RWPE1 (cell line): ENCODE results near the gene CCDC7.

ENCODE experiments used
- CTCF ChIA-PET: fragments of 350-600 bp; sonication (Branson Sonifier 250); formaldehyde crosslinking; extraction: SDS; loops from one replicate; lab custom pipeline; 2021; lab: Yijun Ruan, JAX
- POLR2A ChIA-PET: fragments of 400-600 bp; formaldehyde crosslinking; extraction: SDS; loops from one replicate; lab custom pipeline; 2020; ENCODE audit warnings: antibody characterized with exemption; ENCODE audit not compliant: low non-redundant PET; lab: Yijun Ruan, JAX
- DNase-seq: peaks from one replicate; pipeline ENCODE4 v3.0.0; 2012; ENCODE audit warnings: low spot score
- H3K27ac ChIP-seq: fragments of 450-650 bp; 2 replicates; pipeline ENCODE4 v1.5.1; 2017
- CTCF ChIP-seq: fragments of 450-650 bp; conservative IDR thresholded peaks from 2 replicates; pipeline ENCODE4 v1.5.1; 2017; ENCODE audit warnings: low read depth, mild to moderate bottlenecking

CCDC7 gene

GRCh38 chr10:32437334-32437733 lies 8.6 kb upstream of the CCDC7 start:
- CTCF ChIA-PET, result no interaction called here
- POLR2A ChIA-PET, result interaction anchor here (0.8 kb wide), 1 partner anchor 8 kb away, joined by 3 read pairs; the partner anchor contains the start of gene CCDC7

GRCh38 chr10:32445036-32445435 lies 904 bp upstream of the CCDC7 start:
- POLR2A ChIA-PET, result interaction anchor here (0.9 kb wide), 1 partner anchor 8 kb away, joined by 3 read pairs; no protein-coding TSS in a partner anchor
- CTCF ChIA-PET, result no interaction called here
- no peak for TF ChIP-seq CTCF
- H3K27ac ChIP-seq, result no peak overlapping the region
- no peak for DNase-seq

More at GRCh38 chr10:32437334-32437733, 8.6 kb upstream of the CCDC7 start:
- H3K27ac ChIP-seq, result no peak overlapping the region
- DNase-seq, result no peak
- TF ChIP-seq CTCF, result no peak

GRCh38 chr10:32446536-32447406 lies 831 bp downstream of the CCDC7 start:
- POLR2A ChIA-PET, result interaction anchor here (0.8 kb wide), 1 partner anchor 68 kb away, joined by 3 read pairs; no protein-coding TSS in a partner anchor
- no peak for DNase-seq

GRCh38 chr10:32454148-32454547 lies 8.2 kb downstream of the CCDC7 start:
- ChIA-PET POLR2A (no interaction called here), CTCF (no interaction called here)
- TF ChIP-seq CTCF, result no peak
- DNase-seq, result no peak
- no peak overlapping the region for H3K27ac ChIP-seq

More at GRCh38 chr10:32446536-32447406, 831 bp downstream of the CCDC7 start:
- CTCF ChIA-PET, result no interaction called here
- TF ChIP-seq CTCF, result no peak
- H3K27ac ChIP-seq, result peak overlapping the region; percentile 99

GRCh38 chr10:32459051-32459698 lies 13.2 kb downstream of the CCDC7 start:
- no peak for TF ChIP-seq CTCF
- POLR2A ChIA-PET, result no interaction called here
- DNase-seq, result no peak
- CTCF ChIA-PET, result no interaction called here
- H3K27ac ChIP-seq, result no peak overlapping the region

GRCh38 chr10:32461203-32461602 lies 15.3 kb downstream of the CCDC7 start:
- no peak overlapping the region for H3K27ac ChIP-seq
- ChIA-PET POLR2A (no interaction called here), CTCF (no interaction called here)
- TF ChIP-seq CTCF, result no peak
- DNase-seq, result no peak
